ENCODE data around the gene IDS. TPM values are rescaled to one million over a fixed set of nuclear protein-coding genes. Genes with fewer than 3 reads are reported as not detected.
"Not testable (repeated sequence)": the region's sequence is repeated elsewhere in the genome, so short reads cannot be mapped to it uniquely, and the experiment has no call there.

The IDS gene
- total RNA-seq, 1 donor from 2014 or later = 113 TPM

- TF ChIP-seq CTCF (IDR thresholded peaks at IDR 0.05) = no peak
- intact Hi-C loops (cut with DNase I) = no loop called here
- H3K27me3 ChIP-seq = no peaks in the 10 kb centered on the region
- H3K36me3 ChIP-seq = peaks cover 7% of the 10 kb centered on the region
- no peak for ATAC-seq
- H3K9me3 ChIP-seq = no peaks in the 10 kb centered on the region
- no peak overlapping the region for H3K4me3 ChIP-seq
- no peak for DNase-seq
- H3K4me1 ChIP-seq = no peaks in the 10 kb centered on the region
- no peak overlapping the region for H3K27ac ChIP-seq
These were observed 1.2 kb upstream of the IDS start for GRCh38 chrX:149506349-149506748.

- Histone ChIP-seq H3K9me3 (no peaks in the 10 kb centered on the region), H3K4me1 (no peaks in the 10 kb centered on the region), H3K4me3 (peak overlapping the region; percentile 66), H3K36me3 (peaks cover 14% of the 10 kb centered on the region), H3K27ac (peak overlapping the region; percentile 92), H3K27me3 (no peaks in the 10 kb centered on the region)
- TF ChIP-seq CTCF (IDR thresholded peaks at IDR 0.05) = no peak
- DNase-seq = no peak
- intact Hi-C loops (cut with DNase I) = no loop called here
- no peak for ATAC-seq
These were observed 565 bp upstream of the IDS start for GRCh38 chrX:149505671-149506070.

GRCh38 chrX:149504226-149504914 is 736 bp downstream of the IDS start:
- H3K9me3 ChIP-seq = no peaks in the 10 kb centered on the region

GRCh38 chrX:149503446-149503845 is 1.7 kb downstream of the IDS start:
- DNase-seq; H3K27me3 ChIP-seq; intact Hi-C loops (cut with DNase I); H3K4me1 ChIP-seq; H3K9me3 ChIP-seq: not testable (repeated sequence)
- Histone ChIP-seq H3K27ac (peak overlapping the region; percentile 92), H3K4me3 (peak overlapping the region; percentile 66), H3K36me3 (peaks cover 35% of the 10 kb centered on the region)
- peak; percentile 74 for ATAC-seq

More at GRCh38 chrX:149504226-149504914, 736 bp downstream of the IDS start:
- peak; percentile 23 for TF ChIP-seq CTCF (IDR thresholded peaks at IDR 0.05)
- H3K27me3 ChIP-seq = no peaks in the 10 kb centered on the region
- H3K36me3 ChIP-seq = peaks cover 26% of the 10 kb centered on the region
- ATAC-seq = peak; percentile 61
- intact Hi-C loops (cut with DNase I) = no loop called here
- peak overlapping the region; percentile 66 for H3K4me3 ChIP-seq
- peak; percentile 66 for DNase-seq
- peak overlapping the region; percentile 92 for H3K27ac ChIP-seq
- no peaks in the 10 kb centered on the region for H3K4me1 ChIP-seq

GRCh38 chrX:149502923-149503322 is 2.2 kb downstream of the IDS start:
- ATAC-seq; H3K9me3 ChIP-seq; H3K4me3 ChIP-seq; intact Hi-C loops (cut with DNase I); H3K27me3 ChIP-seq; H3K4me1 ChIP-seq; H3K27ac ChIP-seq; DNase-seq: not testable (repeated sequence)
- H3K36me3 ChIP-seq = peaks cover 41% of the 10 kb centered on the region

- Histone ChIP-seq H3K36me3 (peaks cover 72% of the 10 kb centered on the region), H3K27ac (no peak overlapping the region), H3K4me1 (no peaks in the 10 kb centered on the region), H3K9me3 (no peaks in the 10 kb centered on the region), H3K27me3 (no peaks in the 10 kb centered on the region), H3K4me3 (no peak overlapping the region)
- no peak for TF ChIP-seq CTCF (IDR thresholded peaks at IDR 0.05)
- DNase-seq (no peak), ATAC-seq (no peak)
- intact Hi-C loops (cut with DNase I) = no loop called here
These were observed 5.3 kb downstream of the IDS start for GRCh38 chrX:149499766-149500165.

GRCh38 chrX:149498767-149499166 is 6.3 kb downstream of the IDS start:
- H3K27ac ChIP-seq = no peak overlapping the region
- no peak overlapping the region for H3K4me3 ChIP-seq
- no peaks in the 10 kb centered on the region for H3K9me3 ChIP-seq
- DNase-seq = no peak
- TF ChIP-seq CTCF (IDR thresholded peaks at IDR 0.05) = no peak
- intact Hi-C loops (cut with DNase I) = no loop called here
- no peak for ATAC-seq
- peaks cover 79% of the 10 kb centered on the region for H3K36me3 ChIP-seq
- no peaks in the 10 kb centered on the region for H3K4me1 ChIP-seq
- no peaks in the 10 kb centered on the region for H3K27me3 ChIP-seq

Data from upper lobe of right lung (tissue), 1 donor.